OCI-LY7 (cell line): ENCODE results near the gene TSPOAP1. TPM values are rescaled to one million over a fixed set of nuclear protein-coding genes. Genes with fewer than 3 reads are reported as not detected.

ENCODE experiments used
- BruUV-seq: library from RNA; stranded (reverse); fragments of 400-500 nt; replicated peaks from 2 replicates; lab custom pipeline; 2021; lab: Mats Ljungman, UMichigan
- CTCF ChIA-PET: fragments of 300-600 bp; sonication (Branson Sonifier 250); formaldehyde crosslinking; loops from one replicate; lab custom pipeline; 2022; ENCODE audit warnings: antibody characterized with exemption; ENCODE audit not compliant: unreplicated experiment; lab: Charles Lee
- POLR2A ChIA-PET: fragments of 300-600 bp; sonication (Branson Sonifier 250); formaldehyde crosslinking; loops from one replicate; lab custom pipeline; 2022; ENCODE audit warnings: antibody characterized with exemption; lab: Charles Lee
- DNase-seq: peaks from one replicate; pipeline ENCODE4 v3.0.0-alpha.2; 2015; ENCODE audit warnings: low spot score
- H2AFZ ChIP-seq: fragments of 200-600 bp; sonication (generic), shearing (Covaris generic); 2 replicates; pipeline ENCODE4 v1.6.1; 2014; ENCODE audit warnings: mild to moderate bottlenecking, antibody characterized with exemption, low read length, moderate library complexity
- H3K27ac ChIP-seq: fragments of 200-600 bp; sonication (generic); 2 replicates; pipeline ENCODE4 v1.5.1; 2014; ENCODE audit warnings: mixed run types, low read depth, mild to moderate bottlenecking, moderate library complexity, low read length, inconsistent platforms; ENCODE audit not compliant: poor library complexity, severe bottlenecking
- H3K36me3 ChIP-seq: fragments of 200-600 bp; sonication (generic); 2 replicates; pipeline ENCODE4 v1.6.1; 2014; ENCODE audit warnings: mild to moderate bottlenecking, antibody characterized with exemption, low read length, moderate library complexity, mixed read lengths; ENCODE audit not compliant: insufficient read depth
- H3K4me1 ChIP-seq: fragments of 200-600 bp; sonication (generic); 2 replicates; pipeline ENCODE4 v1.5.1; 2014; ENCODE audit warnings: mild to moderate bottlenecking, low read length; ENCODE audit not compliant: insufficient read depth, poor library complexity, severe bottlenecking
- H3K4me2 ChIP-seq: fragments of 200-600 bp; sonication (generic); 2 replicates; pipeline ENCODE4 v1.6.1; 2014; ENCODE audit warnings: mild to moderate bottlenecking, low read length
- H3K4me3 ChIP-seq: fragments of 200-600 bp; sonication (generic); 2 replicates; pipeline ENCODE4 v1.5.1; 2014; ENCODE audit warnings: mild to moderate bottlenecking, low read depth, low read length; ENCODE audit not compliant: poor library complexity, severe bottlenecking
- H3K79me2 ChIP-seq: fragments of 200-600 bp; sonication (generic); 2 replicates; pipeline ENCODE4 v1.6.1; 2016; ENCODE audit warnings: low read depth, mild to moderate bottlenecking, low read length, moderate library complexity, mixed read lengths; ENCODE audit not compliant: insufficient read depth
- H3K9me2 ChIP-seq: fragments of 200-600 bp; sonication (generic); 2 replicates; pipeline ENCODE4 v1.6.1; 2016; ENCODE audit warnings: mild to moderate bottlenecking, low read length, mixed read lengths; ENCODE audit not compliant: insufficient read depth
- H3K9me3 ChIP-seq: fragments of 200-600 bp; sonication (generic); 2 replicates; pipeline ENCODE4 v1.6.1; 2014; ENCODE audit warnings: mild to moderate bottlenecking, mixed run types, low read length, mixed read lengths
- H4K20me1 ChIP-seq: fragments of 200-600 bp; sonication (generic); 2 replicates; pipeline ENCODE4 v1.6.1; 2014; ENCODE audit warnings: mild to moderate bottlenecking, antibody characterized with exemption, low read length, moderate library complexity, mixed read lengths; ENCODE audit not compliant: insufficient read depth
- CTCF ChIP-seq: fragments of 200-600 bp; sonication (generic); conservative IDR thresholded peaks from 2 replicates; pipeline ENCODE4 v1.5.1; 2014; ENCODE audit warnings: mild to moderate bottlenecking, antibody characterized with exemption, low read length, moderate library complexity, mixed read lengths
- EZH2phosphoT487 ChIP-seq: fragments of 200-600 bp; sonication (generic); IDR thresholded peaks from 2 replicates; pipeline ENCODE4 v1.6.1; 2018; ENCODE audit warnings: low read depth, borderline replicate concordance, mild to moderate bottlenecking, mixed run types, antibody characterized with exemption, low read length, moderate library complexity, mixed read lengths
- intact Hi-C: fragments of 100-400 bp; cut with micrococcal nuclease; formaldehyde crosslinking; loops from one replicate; pipeline ENCODE4 v1.10.0; 2022; ENCODE audit not compliant: unreplicated experiment
- total RNA-seq, 2 experiments: library from RNA; depleted of rRNA in 1 of 2; stranded (reverse); fragments of >200 nt in 1 of 2; shearing (Covaris generic) in 1 of 2; gene quantifications; 2 replicates each; pipeline ENCODE4 v1.2.3, GENCODE V29; 2014 to 2022

The TSPOAP1 gene
- total RNA-seq, 2 experiments from 2014 or later, result 24.0 to 50.6 TPM

DNA sequence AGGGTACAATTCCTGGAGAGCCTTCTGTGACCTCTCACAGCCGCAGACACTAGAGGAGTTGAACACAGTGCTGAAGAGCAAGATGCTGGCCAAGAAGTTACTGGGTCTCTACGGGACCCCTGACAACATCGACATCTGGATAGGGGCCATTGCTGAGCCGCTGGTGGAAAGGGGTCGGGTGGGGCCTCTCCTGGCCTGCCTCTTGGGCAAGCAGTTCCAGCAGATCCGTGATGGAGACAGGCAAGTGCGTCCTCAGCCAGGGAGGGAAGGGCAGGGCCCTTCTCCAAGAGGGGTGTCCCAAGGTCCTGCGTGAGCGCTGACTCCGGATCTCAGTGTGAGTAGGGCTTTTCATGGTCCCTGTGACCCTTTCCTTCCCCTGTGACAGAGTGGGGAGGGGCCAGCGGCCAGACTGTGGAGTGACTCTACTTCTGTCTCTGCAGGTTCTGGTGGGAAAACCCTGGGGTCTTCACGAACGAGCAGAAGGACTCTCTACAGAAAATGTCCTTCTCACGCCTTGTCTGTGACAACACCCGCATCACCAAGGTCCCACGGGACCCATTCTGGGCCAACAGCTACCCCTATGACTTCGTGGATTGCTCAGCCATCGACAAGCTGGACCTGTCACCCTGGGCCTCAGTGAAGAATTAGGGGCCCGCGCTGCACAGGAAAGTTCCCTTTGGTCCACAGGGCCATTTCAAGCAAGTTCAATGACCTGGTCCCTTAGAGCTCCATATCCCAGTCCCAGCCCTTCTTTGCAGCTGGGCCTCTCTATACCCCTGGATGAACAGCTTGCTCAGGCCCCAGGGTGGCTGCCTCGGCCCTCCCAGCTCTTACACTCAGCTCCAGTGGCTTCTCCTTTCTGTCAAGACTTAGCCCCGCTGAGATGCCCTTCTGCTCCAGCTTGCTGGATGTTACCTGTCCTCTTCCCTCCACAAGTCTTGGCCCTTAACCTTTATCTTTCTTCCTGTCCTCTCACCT lies 61.0 kb downstream of the TSPOAP1 start:
- intact Hi-C loops, result no loop called here
- no peak overlapping the region for H3K27ac ChIP-seq
- no peaks in the 10 kb centered on the region for H3K4me1 ChIP-seq
- H4K20me1 ChIP-seq, result no peaks in the 10 kb centered on the region
- no peak for DNase-seq
- no peaks in the 10 kb centered on the region for H3K36me3 ChIP-seq
- BruUV-seq, result no TSS peak
- no peaks in the 10 kb centered on the region for H3K9me3 ChIP-seq
- no peak overlapping the region for H3K4me3 ChIP-seq
- no peak overlapping the region for H2AFZ ChIP-seq
- no peaks in the 10 kb centered on the region for H3K9me2 ChIP-seq
- TF ChIP-seq EZH2phosphoT487 (no peak), CTCF (no peak)
- no peak overlapping the region for H3K4me2 ChIP-seq
- ChIA-PET CTCF (no interaction called here), POLR2A (no interaction called here)
- no peaks in the 10 kb centered on the region for H3K79me2 ChIP-seq

DNA sequence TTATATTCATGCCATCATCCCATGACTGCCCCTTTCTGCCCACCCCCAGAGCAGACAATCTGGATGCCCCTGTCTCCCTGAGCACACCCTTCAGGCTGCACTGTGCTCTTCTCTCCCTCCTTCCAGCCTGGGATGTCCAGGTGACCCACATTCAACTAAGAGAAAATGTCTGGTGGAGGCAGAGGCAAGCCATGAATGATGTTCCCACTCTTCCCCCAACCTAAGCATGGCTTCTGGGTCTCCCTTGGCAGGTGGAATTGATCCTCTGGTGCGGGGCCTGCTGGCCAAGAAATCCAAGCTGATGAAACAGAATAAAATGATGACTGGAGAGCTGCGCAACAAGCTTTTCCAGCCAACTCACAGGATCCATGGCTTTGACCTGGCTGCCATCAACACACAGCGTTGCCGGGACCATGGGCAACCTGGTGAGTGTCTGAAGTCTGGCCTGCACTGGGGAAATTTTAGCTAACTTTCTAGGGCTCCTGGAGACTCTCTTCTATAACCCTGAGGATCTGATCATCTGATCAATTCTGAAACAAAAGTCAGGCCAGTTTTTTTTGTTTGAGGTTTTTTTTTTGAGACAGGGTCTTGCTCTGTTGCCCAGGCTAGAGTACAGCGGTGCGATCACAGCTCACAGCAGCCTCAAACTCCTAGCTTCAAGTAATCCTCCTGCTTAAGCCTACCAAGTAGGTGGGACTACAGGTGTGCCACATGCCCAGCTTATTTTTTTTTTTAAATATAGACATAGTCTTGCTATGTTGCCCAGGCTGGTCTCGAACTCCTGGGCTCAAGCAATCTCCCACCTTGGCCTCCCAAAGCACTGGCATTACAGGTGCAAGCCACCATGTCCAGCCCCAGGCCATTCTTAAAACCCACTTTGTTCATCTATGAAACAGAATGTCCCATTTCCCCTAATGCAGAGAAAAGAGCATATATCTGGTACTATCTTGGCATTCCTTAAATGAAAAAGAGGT lies 62.4 kb downstream of the TSPOAP1 start:
- TF ChIP-seq EZH2phosphoT487 (no peak), CTCF (no peak)
- no peaks in the 10 kb centered on the region for H3K9me3 ChIP-seq
- no peak overlapping the region for H3K4me3 ChIP-seq
- H4K20me1 ChIP-seq, result no peaks in the 10 kb centered on the region
- no peak for DNase-seq
- no peak overlapping the region for H2AFZ ChIP-seq
- H3K4me1 ChIP-seq, result no peaks in the 10 kb centered on the region
- ChIA-PET CTCF (no interaction called here), POLR2A (no interaction called here)
- H3K4me2 ChIP-seq, result no peak overlapping the region
- H3K36me3 ChIP-seq, result no peaks in the 10 kb centered on the region
- H3K9me2 ChIP-seq, result no peaks in the 10 kb centered on the region
- H3K79me2 ChIP-seq, result no peaks in the 10 kb centered on the region
- H3K27ac ChIP-seq, result no peak overlapping the region
- intact Hi-C loops, result no loop called here
- BruUV-seq, result no TSS peak
